HG02642 (cell line): ENCODE measurements around the gene DDX5.

Experiments
- ATAC-seq: cut with Tn5 transposase; IDR thresholded peaks from one replicate; pipeline ENCODE4 v1.9.1; 2021; ENCODE audit warnings: mild to moderate bottlenecking; ENCODE audit not compliant: unreplicated experiment, poor library complexity

Gene DDX5

DNA sequence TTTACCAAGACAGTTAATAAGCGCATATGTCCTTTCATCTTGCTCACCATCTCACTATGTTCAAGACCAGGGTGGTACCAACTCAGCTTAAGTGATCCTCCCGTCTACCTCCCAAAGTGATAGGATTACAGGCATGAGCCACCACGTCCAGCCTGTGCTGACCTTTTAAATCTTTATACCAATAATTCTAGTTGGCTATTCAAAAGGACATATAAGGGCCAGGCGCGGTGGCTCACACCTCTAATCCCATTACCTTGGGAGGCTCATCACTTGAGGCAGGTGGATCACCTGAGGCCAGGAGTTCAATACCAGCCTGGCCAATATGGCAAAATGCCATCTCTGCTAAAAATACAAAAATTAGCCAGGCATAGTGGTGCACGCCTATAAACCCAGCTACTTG is 3.1 kb upstream of the DDX5 start:
- no peak for ATAC-seq

GRCh38 chr17:64508683-64509082 is 2.6 kb upstream of the DDX5 start:
- no peak for ATAC-seq

- ATAC-seq = peak; percentile 2
Observed at GRCh38 chr17:64507413-64507782, 1.3 kb upstream of the DDX5 start.

- peak; percentile 66 for ATAC-seq
Observed at GRCh38 chr17:64506576-64507412, 705 bp upstream of the DDX5 start, which contains the start of gene CEP95. Gene CEP95, plus strand, starts transcription at chr17:64506977. Its CDS starts 121 bp downstream, at chr17:64507098.

GRCh38 chr17:64505340-64506200 is 519 bp downstream of the DDX5 start:
- peak; percentile 26 for ATAC-seq

- ATAC-seq = no peak
Observed at GRCh38 chr17:64504769-64505339, 1.2 kb downstream of the DDX5 start.

- no peak for ATAC-seq
Observed at GRCh38 chr17:64503821-64504768, 2.0 kb downstream of the DDX5 start.

GRCh38 chr17:64503341-64503740 is 2.7 kb downstream of the DDX5 start:
- ATAC-seq = no peak

GRCh38 chr17:64502809-64503208 is 3.3 kb downstream of the DDX5 start:
- no peak for ATAC-seq

DNA sequence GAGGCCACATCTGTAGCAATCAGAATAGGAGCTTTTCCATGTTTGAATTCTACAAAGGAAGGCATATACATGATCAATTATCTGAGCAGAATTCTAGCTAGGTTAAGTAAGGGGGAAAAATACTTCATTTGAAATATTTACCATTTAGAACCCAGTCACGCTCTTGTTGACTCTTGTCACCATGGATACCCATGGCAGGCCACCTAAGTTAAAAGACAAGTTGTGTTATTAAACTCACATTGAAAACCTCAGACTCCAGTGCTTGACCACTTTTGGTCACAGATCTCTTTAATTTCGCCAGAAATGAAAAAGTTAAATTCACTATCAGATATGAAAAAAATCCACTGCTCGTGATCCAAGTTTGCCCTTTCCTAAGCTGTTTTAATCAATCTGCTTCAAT is 4.1 kb downstream of the DDX5 start:
- no peak for ATAC-seq

- no peak for ATAC-seq
Observed at GRCh38 chr17:64500862-64501765, 5.0 kb downstream of the DDX5 start.

GRCh38 chr17:64500487-64500859 is 5.6 kb downstream of the DDX5 start:
- no peak for ATAC-seq

DNA sequence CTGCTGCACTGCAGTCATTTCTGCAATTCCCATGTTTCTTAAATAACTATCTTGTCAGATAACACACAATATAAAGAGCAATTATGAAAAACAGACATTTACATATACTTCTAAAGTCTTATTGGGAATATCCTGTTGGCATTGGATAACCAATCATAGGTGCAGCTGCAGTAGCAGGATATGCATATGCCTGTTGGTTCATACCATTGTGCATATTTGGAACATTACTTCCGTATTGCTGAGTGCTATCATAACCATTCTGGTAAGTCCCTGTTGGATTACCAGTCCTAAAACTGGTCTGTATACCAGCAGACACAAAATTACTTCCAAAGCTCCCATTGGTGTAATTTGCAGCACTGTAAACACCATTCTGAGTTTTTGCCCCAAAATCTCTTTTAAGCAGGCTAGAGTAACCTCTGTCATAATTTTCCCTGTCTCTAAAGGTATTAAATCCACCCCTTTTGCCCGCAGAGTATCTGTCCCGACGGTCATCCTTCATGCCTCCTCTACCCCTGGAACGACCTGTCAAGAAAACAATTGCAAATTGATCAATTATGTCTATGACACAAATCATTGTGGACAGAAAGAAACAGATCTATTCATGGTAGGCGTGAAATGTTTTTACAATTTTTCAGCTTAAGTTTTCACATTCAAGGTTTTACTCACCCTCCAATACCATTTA is 6.1 kb downstream of the DDX5 start:
- ATAC-seq = no peak

GRCh38 chr17:64498308-64499203 is 7.5 kb downstream of the DDX5 start:
- no peak for ATAC-seq

DNA sequence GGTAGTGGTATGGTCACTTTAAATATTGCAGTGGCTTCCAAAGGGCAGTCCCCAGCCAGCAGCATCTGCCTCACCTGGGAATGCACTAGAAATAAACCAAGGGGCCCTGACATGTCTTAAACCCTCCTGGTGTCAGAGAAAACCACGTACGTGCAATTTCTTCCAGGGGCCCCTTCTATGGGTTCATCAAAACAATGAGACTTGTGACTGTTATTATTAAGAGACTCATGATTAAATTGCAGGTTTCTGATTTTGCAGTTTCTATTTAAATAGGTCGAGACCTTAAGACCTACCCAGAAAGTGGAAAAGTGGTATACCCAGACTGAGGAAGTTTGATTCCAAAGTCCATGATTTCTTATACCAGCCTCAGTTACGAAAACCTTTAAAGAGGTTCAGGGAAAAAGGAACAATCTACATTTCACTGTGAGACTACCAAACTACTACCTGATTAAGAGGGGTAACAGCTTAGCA is 8.5 kb downstream of the DDX5 start:
- no peak for ATAC-seq

- peak; percentile 88 for ATAC-seq
Observed at GRCh38 chr17:64496786-64497564, 9.1 kb downstream of the DDX5 start, which contains the start of gene POLG2. Gene POLG2, minus strand, starts transcription at chr17:64497054. Its CDS starts 86 bp downstream, at chr17:64496968.
